ENCODE data around the gene ACTR5.

- TF ChIP-seq ZNF263 (CRISPR knock-in tag; IDR thresholded peaks at IDR 0.05; ENCODE audit: low read depth), result no peak
- no peak for TF ChIP-seq NR2C2 (CRISPR knock-in tag; IDR thresholded peaks at IDR 0.05)
These were observed 3.2 kb downstream of the ACTR5 start for GRCh38 chr20:38751360-38751976.
